GM19463 (cell line): Measurements from ENCODE around the gene LIN54.
"Not testable (repeated sequence)": the region's sequence is repeated elsewhere in the genome, so short reads cannot be mapped to it uniquely, and the experiment has no call there.

Experiments
- ATAC-seq: cut with Tn5 transposase; IDR thresholded peaks from one replicate; pipeline ENCODE4 v1.9.1; 2021; ENCODE audit warnings: mild to moderate bottlenecking, moderate library complexity; ENCODE audit not compliant: unreplicated experiment

LIN54 gene

DNA sequence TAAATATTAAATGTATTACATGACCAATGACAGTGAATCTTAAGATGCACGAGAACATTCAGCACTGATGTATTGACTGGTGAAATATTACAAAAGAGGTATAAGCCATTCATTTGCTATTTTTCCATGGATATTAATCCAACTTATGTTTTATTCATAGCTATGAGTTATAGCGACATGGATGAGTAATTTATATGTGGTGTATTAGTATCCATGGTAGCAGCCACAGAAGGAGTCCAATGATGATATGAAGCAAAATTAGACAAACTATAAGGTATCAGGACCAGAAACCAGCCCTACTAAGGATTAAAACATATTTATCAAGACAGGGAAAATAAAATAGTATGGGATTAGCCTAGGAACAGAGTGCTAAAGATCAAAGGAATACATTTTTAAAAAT, 59.4 kb downstream of the LIN54 start:
- no peak for ATAC-seq

DNA sequence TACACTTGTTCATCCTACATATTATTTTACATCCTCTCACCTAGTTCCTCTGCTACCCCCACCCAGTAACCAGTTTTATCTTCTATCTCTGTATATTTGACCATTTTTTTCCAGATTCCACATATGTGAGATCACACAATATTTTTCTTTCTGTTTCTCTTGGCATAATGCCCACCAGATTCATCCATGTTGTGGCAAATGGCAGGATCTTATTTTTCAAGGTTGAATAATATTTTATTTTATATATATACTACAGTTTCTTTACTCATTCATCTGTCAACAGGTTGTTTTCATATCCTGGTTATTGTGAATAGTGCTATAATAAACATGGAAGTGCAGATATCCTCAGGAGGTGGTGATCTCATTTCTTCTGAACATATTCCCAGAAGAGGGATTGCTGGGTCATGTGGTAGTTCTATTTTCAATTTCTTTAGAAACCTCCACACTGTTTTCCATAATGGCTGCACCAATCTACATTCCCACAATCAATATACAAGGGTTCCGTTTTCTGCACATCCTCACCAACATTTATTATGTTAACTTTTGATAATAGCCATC, 61.9 kb downstream of the LIN54 start:
- ATAC-seq = no peak

DNA sequence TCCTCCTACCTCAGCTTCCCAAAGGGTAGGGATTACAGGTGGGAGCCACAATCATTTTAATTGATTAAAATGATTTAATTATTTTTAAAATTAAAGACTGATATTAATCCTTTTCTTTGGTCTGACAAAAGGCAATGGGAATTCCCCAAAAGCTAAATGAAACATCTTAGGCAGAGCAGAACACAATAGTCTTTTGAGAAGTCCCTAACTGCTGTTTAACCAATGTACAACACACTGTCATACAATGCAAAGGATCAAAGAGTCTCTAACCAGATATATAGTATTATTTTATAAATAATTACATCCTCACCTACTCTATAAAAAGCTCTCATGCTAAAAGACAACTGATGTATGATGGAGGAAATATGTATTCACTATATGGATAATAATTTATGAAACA, 63.1 kb downstream of the LIN54 start:
- ATAC-seq = peak; percentile 45

DNA sequence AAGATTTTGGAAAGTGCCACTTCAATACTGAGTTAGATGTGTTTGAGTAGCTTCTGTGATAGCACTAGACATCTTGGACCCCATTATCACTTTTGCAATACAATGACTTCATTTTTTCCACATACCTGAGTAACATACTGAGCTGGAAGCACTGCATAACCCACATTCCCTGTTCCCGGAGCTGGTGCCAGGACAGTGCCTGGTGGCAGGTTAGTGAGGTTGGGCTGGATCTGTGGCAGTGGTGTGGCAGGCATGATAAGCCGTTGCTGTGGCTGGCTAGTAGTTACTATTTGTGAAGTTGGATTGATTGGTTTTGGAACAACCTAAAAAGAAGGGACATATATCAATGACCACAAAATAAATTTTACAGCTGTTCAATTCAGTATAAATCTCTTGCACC, 71.2 kb downstream of the LIN54 start:
- no peak for ATAC-seq

DNA sequence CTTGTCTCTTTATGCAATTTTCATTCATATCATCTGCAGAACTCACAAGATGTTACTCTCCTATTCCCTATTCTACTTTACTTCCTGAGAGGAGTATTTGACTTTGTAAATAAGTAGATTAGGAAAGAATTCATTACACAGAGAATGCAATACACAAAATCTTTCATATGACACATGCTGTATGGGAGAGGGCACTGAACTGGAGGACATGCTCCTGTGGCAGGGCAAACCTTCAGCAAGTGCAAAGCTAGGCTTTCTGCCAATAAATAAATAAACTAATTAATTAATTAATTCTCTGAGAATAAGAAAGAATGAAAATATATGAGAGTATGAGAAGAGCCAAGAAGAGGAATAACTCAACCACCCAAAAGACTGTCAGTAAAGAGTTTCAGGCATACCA, 76.2 kb downstream of the LIN54 start:
- ATAC-seq = no peak

DNA sequence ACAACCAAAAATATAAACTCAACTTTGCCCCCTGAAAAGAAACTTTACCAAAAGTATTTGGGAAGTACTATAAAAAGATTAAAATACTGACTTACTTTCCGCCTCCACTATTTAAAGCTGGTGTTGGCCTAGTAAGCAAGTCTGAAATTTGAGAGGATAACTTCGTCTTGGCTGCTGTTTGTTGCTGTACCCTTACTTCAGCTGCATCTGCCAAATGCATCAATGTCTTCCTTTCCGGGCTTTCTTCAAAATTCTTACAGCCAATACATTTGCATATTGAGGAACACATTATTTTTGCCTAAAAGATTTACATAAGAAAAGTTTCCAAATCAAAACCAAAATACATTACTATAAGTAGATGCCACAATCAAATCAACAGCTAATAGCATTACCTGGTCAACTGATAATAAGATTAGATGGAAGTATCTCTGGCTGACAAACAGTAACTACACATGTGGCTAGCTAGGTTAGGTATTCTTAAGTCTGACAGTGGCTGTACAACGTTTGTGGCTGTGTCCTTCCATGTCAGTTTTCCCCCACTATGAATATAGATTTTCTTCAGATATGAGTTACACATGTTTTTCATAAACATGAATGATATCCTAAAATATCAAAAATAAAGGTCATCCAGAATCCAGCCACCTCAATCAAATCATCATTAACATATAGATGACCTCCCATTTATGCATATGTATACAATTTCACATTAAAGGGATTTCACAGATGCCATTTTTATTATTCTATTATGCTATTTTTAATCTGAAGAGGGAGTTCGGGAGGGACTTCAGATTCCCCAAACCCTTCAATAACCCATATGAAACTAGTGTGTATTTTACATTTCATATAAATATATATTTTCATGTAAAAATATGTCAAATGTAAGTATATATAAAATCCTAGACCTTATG, 79.5 kb downstream of the LIN54 start:
- no peak for ATAC-seq

DNA sequence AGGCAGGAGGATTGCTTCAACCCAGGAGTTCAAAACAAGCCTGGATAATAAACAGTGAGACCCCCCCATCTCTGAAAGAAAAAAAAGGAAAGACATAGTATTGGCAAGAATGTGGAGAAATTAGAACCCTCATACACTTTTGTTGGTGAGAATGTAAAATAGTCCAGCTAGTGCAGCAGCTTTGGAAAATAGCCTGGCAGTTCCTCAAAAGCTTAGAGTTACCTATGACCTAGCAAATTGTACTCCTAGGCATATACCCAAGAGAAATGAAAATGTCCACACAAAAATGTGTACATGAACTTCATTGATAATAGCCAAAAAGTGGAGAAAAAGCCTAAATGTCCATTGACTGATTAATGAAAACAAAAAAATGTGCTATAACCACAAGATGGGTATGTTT, 88.8 kb downstream of the LIN54 start:
- no peak for ATAC-seq

DNA sequence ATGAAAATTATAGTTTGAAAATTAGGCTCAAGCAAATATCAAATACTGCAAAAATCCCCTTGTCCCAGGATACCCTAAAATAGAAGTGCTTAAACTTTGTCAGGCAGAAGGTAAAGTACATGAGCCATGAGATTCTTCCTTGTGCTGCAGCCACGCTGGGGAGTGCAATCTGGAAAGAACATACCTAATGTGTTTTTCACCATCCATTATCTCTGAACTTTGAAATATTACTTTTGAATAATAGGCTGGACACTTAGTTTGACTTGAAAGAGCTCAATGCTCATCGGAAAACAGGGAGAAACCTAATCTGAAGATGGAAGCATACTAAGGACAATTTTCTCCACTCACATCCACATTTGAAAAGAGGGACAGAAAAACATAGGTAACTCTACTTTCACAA, 91.2 kb downstream of the LIN54 start:
- no peak for ATAC-seq

DNA sequence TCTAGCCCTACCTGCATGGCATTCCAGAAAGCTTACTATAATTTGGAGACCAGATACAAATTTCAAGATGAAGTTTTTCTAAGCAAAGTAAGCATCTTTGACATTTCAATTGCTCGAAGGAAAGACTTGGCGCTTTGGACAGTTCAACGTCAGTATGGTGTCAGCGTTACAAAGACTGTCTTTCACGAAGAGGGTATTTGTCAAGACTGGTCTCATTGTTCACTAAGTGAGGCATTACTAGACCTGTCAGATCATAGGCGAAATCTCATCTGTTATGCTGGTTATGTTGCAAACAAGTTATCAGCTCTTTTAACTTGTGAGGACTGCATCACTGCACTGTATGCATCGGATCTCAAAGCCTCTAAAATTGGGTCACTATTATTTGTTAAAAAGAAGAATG, 92.5 kb downstream of the LIN54 start:
- ATAC-seq = no peak

DNA sequence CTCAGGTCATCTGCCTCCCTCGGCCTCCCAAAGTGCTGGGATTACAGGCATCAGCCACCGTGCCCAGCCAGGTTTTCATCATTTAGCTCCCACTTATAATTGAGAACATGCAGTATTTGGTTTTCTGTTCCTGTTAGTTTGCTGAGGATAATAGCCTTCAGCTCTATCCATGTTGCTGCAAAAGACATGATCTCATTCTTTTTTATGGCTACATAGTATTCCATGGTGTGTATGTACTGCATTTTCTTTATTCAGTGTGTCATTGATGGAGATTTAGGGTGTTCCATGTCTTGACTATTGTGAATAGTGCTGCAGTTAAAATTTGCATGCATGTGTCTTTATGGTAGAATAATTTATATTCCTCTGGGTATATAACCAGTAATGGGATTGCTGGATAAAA, 96.7 kb downstream of the LIN54 start:
- not testable (repeated sequence) for ATAC-seq

DNA sequence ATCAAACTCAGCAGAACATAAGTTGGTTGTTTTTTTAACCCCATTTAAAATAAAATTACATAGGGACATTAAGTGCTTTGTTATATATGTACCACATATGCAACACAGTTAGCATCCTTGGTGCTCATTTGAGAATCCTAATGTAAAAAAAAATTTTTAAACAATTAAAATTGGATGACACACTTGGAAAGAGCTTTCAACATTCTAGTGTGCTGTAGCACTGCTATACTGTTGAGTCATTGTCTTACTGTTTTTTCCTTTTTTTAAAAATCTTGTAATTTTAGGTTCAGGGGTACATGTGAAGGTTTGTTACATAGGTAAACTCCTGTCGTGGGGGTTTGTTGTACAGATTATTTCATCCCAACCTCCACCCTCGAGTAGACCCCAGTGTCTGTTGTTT, 97.3 kb downstream of the LIN54 start:
- no peak for ATAC-seq

DNA sequence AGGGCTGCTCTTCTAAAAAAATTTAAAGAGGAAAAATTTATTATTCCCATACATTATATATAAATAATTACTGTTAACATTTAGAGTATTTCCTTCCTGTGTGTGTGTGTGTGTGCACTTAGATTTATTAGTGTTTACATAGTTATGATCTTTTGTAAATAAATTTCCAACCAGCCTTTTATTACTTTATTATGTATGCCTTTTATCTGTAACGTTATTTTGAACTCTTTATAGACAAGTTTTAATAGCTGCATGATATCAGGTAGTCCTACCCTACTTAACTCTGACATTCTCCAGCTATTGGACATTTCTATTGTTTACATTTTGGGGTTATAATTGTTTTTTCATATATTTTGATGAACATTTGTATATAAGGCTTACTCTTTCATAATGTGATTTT, 101.3 kb downstream of the LIN54 start:
- no peak for ATAC-seq

DNA sequence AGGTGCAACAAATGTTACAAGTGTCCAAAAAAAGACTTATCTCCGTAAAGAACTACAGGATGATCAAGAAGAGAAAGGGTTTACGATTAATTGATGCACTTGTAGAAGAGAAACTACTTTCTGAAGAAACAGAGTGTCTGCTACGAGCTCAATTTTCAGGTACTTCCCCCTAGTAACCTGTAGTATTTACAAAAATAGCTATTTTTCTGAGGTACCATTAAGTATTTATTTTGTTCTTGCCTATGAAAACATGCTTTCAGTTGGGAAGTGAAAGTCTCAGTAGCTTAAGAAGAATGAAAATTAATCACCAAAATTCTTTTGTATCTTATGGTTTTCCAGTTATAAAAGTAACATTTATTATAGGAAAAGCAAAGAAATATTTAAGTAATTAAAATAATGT, 104.2 kb downstream of the LIN54 start:
- ATAC-seq = peak; percentile 32

DNA sequence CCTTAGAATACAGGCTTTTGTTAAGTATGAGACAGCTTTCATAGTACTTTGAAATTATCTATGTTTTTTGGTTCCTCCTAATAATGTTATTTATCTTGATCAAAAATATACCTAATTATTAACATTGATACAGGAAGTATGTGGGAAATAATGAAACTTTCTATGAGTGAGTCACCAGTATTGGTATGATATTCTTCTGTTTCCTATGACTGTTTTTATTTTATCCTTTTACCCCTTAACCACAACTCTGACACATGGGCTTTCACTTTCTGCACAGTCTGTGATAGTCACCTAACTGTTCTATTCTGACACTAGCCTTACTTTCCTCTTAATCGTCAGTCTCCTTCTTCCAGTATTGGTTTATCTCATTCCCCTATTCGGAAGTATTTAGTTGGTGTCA, 105.4 kb downstream of the LIN54 start:
- peak; percentile 40 for ATAC-seq

DNA sequence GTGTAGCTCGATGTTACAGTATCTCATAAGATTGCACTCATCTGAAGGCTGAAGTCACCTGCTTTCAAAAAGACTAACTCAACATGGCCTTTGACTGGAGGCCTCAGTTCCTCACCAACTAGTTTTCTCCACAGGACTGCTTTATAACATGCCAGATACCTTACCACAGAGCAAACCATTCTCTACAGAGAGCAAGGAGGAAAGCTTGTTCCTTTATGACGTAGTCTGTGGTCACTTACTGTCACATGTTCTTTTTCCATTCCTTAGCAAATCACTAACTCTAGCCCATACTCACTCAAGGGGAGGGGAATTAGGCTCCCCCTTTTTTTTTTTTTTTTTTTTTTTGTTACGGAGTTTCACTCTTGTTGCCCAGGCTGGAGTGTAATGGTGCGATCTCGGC, 106.9 kb downstream of the LIN54 start:
- no peak for ATAC-seq

DNA sequence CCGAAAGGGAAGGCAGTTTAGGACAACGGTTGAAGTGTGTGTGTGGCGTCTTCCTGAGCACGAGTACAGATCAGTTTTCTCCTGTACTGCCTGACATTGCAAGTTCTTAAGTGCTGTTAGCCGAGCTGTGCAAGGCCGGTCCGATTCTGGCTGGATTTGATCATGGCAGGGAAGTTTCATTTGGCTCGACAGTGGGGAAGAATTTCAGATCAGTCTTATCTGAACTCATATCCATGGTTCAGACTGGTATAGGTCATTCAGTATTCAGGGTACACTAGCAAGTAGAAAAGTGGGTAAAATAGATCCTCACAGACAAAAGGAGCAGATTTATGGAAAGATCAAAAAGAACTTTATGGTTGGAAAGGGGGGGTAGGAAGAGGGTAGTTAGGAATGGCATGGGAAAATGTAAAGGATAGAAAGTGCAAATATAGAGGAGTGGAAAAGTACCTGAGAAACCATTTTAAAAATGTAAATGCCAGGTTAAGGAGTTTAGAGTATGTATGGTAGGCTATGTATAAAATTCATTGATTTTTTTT, 109.4 kb downstream of the LIN54 start:
- ATAC-seq = no peak

DNA sequence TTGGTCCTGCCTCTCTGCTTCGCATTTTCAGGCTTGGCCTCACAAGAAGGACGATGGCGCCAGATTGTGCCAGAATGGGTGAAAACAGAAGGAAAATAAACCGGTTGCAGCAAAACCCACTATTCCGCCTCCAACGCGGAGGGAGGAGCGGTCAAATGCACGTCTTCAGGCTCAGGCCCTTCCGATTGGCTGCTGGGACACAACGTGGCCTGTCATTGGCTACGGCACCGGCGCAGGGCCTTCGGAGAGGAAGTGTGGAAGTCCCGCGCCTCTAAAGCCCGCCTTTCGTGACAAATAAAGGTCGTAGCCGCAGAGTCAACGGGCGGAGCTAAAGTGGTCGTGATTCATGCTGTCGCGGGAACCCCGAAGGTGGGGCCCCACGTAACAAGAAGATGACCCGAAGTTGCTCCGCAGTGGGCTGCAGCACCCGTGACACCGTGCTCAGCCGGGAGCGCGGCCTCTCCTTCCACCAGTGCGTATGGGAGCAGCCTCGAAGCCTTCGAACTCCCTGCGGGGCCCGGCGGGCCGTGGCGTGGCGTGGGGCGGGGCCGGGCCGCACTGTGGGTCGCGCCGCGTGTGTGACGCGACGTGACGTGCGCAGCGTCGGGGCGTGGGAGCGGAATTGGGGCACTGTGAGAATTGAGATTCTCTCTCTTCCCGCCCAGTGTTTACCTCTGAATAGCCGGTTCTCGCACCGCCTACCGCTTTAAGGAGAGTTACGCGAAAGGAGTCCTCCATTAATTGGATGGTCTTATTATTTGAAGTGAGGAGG, 110.0 kb downstream of the LIN54 start, which contains the start of gene THAP9:
Gene THAP9, plus strand, starts transcription at position 325 of the 772 bp plus-strand sequence. Its CDS starts 68 bp downstream, at position 393.
- peak; percentile 84 for ATAC-seq

DNA sequence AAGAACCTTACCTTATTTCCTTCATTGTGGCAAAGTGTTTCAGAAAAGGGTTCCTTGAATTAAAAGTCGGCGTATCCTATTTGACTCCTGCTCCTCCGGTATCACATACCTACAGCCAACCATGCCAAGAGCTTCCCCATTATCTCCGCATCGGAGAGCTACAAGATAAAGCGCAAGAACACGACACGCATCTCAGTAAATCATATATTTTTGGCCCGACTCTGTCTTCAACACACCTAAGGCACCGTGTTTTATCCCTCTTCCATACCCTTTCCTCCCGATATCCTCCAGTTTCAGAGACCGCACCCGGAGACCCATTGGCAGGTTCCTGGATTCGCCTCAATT, 110.6 kb downstream of the LIN54 start:
- ATAC-seq = no peak

DNA sequence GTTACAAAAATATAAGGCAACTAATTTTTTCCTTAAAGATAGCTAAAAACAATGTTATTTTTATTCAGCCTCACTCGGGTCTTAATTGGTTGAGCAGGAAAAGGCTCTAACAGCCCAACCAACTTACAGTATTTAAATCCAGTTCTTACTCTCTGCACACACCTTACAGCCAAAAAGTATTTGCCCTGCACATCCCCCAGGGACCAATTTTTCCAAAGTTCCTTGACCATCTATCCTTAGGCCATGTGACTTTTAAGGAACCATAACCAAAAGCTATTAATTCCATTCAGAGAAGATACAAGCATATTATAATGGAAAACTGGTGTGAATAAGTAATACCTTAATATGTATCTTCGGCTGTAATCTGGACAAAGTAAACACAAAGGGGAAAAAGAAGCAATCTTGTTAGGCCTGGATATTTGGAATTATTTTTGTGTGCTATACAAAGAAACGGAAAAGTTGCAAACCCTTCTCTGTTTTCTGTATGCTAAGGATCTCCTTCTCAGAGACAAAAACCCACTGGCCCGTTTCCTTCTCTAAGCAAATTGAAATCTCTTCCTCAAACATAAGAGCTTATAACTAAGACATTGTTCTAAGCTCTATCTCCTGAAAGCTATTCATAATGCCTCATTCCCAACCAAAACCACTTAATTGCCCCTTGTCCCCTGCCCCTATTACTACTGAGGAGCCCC, 111.1 kb downstream of the LIN54 start:
- ATAC-seq = no peak

DNA sequence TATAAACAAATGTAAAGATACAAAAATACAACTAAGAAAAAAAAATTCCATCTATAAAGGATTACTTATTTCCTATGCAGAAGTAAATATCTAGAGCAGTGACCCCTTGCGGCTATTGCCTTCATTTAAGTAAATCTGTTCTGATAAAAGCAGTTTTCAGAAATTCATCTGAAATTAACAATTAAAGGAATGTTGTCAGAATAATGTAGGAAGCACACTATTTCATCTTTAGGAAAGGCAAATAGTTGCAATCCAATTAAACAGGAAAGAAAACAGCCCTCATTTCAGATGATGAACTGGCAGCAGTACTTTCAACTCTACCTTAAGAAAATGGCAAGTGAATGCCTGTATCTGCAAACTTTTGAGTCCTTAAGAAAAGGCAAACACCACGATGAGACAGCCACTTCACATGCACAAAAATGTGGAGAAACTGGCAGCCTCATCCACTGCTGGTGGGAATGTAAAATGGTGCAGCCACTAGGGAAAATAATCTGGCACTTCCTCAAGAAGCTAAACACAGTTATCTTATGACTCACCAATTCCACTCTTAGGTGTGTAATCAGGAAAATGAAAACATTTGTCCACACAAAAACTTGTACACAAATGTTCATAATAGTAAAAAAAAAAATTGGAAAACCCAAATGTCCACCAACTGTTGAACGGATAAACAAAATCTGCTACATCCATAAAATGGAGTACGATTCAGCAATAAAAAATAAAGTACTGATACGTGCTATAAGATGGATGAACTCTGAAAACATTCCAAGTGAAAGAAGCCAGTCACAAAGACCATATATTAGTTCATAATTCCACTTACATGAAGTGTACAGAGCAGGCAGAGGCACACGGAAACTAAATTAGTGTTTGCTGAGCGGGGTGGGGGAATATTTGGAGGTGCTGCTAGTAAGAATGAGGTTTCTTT, 112.0 kb downstream of the LIN54 start:
- no peak for ATAC-seq
